ENCODE results near the gene LRRC8B. TPM values are rescaled to one million over a fixed set of nuclear protein-coding genes. Genes with fewer than 3 reads are reported as not detected.
A peak's percentile ranks its signal among the peaks of the same experiment; 100 is the strongest.

LRRC8B gene
- total RNA-seq, 1 experiment from 2014 or later: 9.7 TPM

DNA sequence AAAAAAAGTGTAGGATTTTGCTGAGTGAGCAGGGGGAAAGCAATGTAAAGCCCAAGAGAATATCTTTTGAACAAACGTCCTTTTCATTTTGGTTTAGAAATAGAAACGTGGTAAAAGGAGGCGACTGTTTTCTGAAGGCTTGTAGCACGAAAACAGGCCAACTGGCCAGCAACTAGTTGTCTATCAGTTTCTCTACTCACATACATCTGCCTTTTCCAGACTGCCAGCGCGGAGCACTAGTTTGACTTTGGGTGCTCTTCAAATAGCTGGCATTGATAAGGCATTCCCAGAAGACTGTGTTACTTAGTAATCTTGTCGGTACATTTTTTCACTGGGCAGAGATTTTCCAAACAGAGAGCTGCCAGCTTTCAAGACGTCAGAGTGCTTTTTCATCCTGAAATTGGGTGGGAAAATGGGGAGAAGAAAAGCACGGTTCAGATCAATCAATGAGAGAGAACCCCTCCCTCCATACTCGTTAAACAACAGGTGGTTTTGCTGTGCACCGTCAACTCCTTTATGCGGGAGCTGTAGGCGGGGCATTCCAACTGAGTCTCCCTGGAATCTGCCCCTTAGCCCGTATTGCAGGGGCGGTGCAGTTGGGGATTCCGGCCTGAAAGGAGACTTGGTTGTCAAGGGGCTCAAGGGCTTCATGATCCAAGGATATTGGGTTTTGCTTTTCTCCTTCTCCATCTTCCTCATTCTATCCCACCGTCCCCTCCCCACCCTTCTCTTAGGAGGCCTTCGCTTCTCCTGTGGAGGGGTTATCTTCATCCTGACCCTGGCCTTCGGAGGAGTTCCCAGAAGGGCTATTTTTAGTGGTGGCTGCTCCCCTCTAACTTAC lies 107.4 kb downstream of the LRRC8B start:
- H3K27me3 Mint-ChIP-seq (ENCODE audit: insufficient read depth, unreplicated experiment): no peaks in the 10 kb centered on the region
- intact Hi-C loops (cut with micrococcal nuclease): loop anchor here (5.0 to 10.0 kb wide), 2 partner anchors 323 to 355 kb away; no protein-coding TSS in a partner anchor
- H3K9me3 Mint-ChIP-seq (ENCODE audit: unreplicated experiment): no peaks in the 10 kb centered on the region
- no peaks in the 10 kb centered on the region for H3K36me3 Mint-ChIP-seq (ENCODE audit: insufficient read depth, unreplicated experiment)
- no peak for DNase-seq (ENCODE audit: unreplicated experiment)
- ChIA-PET POLR2A (interaction anchor here (0.8 to 2.4 kb wide), 5 partner anchors 11 to 663 kb away, joined by 3 to 7 read pairs (median 4); no protein-coding TSS in a partner anchor), CTCF (interaction anchor here (0.5 to 7.5 kb wide), 12 partner anchors 9 to 1646 kb away, joined by 3 to 93 read pairs (median 4); no protein-coding TSS in a partner anchor)
- H3K4me3 Mint-ChIP-seq (ENCODE audit: unreplicated experiment): peak overlapping the region; percentile 85
- peak overlapping the region; percentile 10 for H3K27ac Mint-ChIP-seq (ENCODE audit: low read depth, unreplicated experiment)
- H3K4me1 Mint-ChIP-seq (ENCODE audit: insufficient read depth, unreplicated experiment): peaks cover 11% of the 10 kb centered on the region
- BruUV-seq (replicated peaks): no TSS peak
- TF ChIP-seq, protein P1, sequence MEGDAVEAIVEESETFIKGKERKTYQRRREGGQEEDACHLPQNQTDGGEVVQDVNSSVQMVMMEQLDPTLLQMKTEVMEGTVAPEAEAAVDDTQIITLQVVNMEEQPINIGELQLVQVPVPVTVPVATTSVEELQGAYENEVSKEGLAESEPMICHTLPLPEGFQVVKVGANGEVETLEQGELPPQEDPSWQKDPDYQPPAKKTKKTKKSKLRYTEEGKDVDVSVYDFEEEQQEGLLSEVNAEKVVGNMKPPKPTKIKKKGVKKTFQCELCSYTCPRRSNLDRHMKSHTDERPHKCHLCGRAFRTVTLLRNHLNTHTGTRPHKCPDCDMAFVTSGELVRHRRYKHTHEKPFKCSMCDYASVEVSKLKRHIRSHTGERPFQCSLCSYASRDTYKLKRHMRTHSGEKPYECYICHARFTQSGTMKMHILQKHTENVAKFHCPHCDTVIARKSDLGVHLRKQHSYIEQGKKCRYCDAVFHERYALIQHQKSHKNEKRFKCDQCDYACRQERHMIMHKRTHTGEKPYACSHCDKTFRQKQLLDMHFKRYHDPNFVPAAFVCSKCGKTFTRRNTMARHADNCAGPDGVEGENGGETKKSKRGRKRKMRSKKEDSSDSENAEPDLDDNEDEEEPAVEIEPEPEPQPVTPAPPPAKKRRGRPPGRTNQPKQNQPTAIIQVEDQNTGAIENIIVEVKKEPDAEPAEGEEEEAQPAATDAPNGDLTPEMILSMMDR (IDR thresholded peaks at IDR 0.05; ENCODE audit: unreplicated experiment): no peak

DNA sequence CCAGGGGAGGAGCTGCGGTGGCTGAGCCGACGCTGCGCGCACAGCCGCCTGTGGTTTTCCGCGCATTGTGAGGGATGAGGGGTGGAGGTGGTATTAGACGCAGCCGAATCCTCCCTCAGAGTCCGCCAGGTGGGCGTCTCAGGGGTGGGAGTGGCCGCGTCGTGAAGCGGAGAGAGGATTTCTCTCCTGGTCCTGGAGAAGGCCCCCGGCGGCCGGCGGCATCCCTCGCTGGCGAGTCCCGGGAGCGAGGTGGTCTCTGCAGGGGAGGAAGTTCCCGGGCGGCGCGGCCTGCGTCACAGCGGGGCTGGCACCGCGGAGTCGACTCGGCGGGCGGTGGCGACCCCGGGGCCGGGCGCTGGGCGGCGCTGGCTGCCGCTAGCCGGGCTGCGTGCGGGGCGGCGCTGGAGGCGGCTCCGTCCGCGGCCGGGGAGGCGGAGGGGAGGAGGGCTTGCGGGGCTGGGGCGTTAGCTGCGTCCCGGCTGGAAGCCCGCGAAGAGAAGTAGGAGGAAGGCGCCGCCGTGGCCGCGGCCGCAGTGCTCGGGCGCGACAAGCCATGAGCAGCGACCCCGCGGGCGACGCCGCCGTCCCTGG lies 108.1 kb downstream of the LRRC8B start, which contains the start of gene LRRC8C:
TSS of gene LRRC8C (plus strand) at position 464 of the 591 bp plus-strand sequence. CDS start 53,354 bp downstream, outside the sequence.
- Mint-ChIP-seq H3K27ac (ENCODE audit: low read depth, unreplicated experiment) (peak within 1 kb of the TSS; percentile 57), H3K9me3 (ENCODE audit: unreplicated experiment) (no peaks in the 10 kb centered on the region), H3K4me1 (ENCODE audit: insufficient read depth, unreplicated experiment) (peaks cover 18% of the 10 kb centered on the region), H3K27me3 (ENCODE audit: insufficient read depth, unreplicated experiment) (no peaks in the 10 kb centered on the region), H3K4me3 (ENCODE audit: unreplicated experiment) (peak within 1 kb of the TSS; percentile 85), H3K36me3 (ENCODE audit: insufficient read depth, unreplicated experiment) (no peaks in the 10 kb centered on the region)
- BruUV-seq (replicated peaks): no TSS peak
- CTCF ChIA-PET: interaction anchor here (0.6 to 7.5 kb wide), 15 partner anchors 9 to 1645 kb away, joined by 3 to 93 read pairs (median 3); no protein-coding TSS in a partner anchor
- peak; percentile 59 for DNase-seq (ENCODE audit: unreplicated experiment)
- TF ChIP-seq, protein P1 (IDR thresholded peaks at IDR 0.05; ENCODE audit: unreplicated experiment): peak; percentile 40
- intact Hi-C loops (cut with micrococcal nuclease): loop anchor here (1.0 to 10.0 kb wide), 3 partner anchors 131 to 355 kb away; no protein-coding TSS in a partner anchor
- POLR2A ChIA-PET: interaction anchor here (0.7 to 2.4 kb wide), 6 partner anchors 11 to 664 kb away, joined by 3 to 7 read pairs (median 4); no protein-coding TSS in a partner anchor

DNA sequence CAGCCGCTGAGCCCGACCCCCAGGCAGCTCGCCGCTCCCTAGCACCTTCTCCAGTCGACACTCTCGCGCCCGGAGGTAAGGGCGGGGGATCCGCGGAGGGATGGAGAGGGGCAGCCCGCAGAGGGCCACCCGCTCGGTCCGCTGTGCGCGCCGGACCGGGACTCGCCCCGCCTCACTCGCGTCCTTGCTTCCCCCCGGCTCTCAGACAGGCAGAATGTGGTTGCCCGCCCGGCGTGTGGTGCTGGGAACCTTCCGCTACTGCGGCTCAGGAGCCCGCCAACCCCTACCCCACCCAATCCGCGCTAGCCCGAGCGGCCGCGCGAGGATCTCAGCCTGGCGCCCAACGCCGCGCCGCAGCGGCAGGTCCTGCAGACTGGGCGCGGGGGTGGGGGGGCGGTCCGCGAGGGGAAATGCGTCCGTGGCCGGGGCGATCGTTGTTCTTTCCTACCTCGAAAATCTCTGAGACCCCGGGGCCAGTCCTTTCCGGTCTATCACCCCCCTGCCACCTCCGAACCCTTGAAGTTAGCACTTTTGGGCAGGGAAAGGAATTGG lies 108.7 kb downstream of the LRRC8B start:
- TF ChIP-seq, protein P1 (IDR thresholded peaks at IDR 0.05; ENCODE audit: unreplicated experiment): no peak
- Mint-ChIP-seq H3K9me3 (ENCODE audit: unreplicated experiment) (no peaks in the 10 kb centered on the region), H3K36me3 (ENCODE audit: insufficient read depth, unreplicated experiment) (no peaks in the 10 kb centered on the region), H3K4me1 (ENCODE audit: insufficient read depth, unreplicated experiment) (peaks cover 24% of the 10 kb centered on the region), H3K4me3 (ENCODE audit: unreplicated experiment) (peak overlapping the region; percentile 85), H3K27me3 (ENCODE audit: insufficient read depth, unreplicated experiment) (no peaks in the 10 kb centered on the region), H3K27ac (ENCODE audit: low read depth, unreplicated experiment) (peak overlapping the region; percentile 57)
- peak; percentile 45 for DNase-seq (ENCODE audit: unreplicated experiment)
- no TSS peak for BruUV-seq (replicated peaks)
- ChIA-PET POLR2A (interaction anchor here (0.7 to 2.4 kb wide), 5 partner anchors 10 to 130 kb away, joined by 4 to 7 read pairs (median 4); no protein-coding TSS in a partner anchor), CTCF (interaction anchor here (0.6 to 7.5 kb wide), 12 partner anchors 10 to 649 kb away, joined by 3 to 93 read pairs (median 4); no protein-coding TSS in a partner anchor)
- intact Hi-C loops (cut with micrococcal nuclease): loop anchor here (1.0 to 10.0 kb wide), 3 partner anchors 130 to 354 kb away; no protein-coding TSS in a partner anchor

All from MCF 10A (cell line).